SK-N-MC (cell line): ENCODE measurements around the gene ACOT12.

ENCODE experiments used
- EZH2 ChIP-seq: fragments of 200-600 bp; sonication (generic); IDR thresholded peaks from one replicate; pipeline ENCODE4 v1.6.1; 2017; ENCODE audit warnings: antibody characterized with exemption
- POLR2AphosphoS5 ChIP-seq: IDR thresholded peaks from 2 replicates; pipeline ENCODE4 v1.6.1; 2012; ENCODE audit warnings: mild to moderate bottlenecking, low read depth, low read length, borderline replicate concordance

GRCh38 chr5:81417052-81417451 is 23.1 kb upstream of the ACOT12 start:
- no peak for TF ChIP-seq POLR2AphosphoS5
- no peak for TF ChIP-seq EZH2
